Measurements from ENCODE around the gene TPD52L1. TPM values are rescaled to one million over a fixed set of nuclear protein-coding genes. Genes with fewer than 3 reads are reported as not detected.

Gene TPD52L1
- total and polyA plus RNA-seq, 7 donors: 8.1 to 98.9 (median 61.0) TPM

GRCh38 chr6:125301435-125302391 is 148.1 kb downstream of the TPD52L1 start, which contains the start of gene HDDC2:
Gene HDDC2 (minus strand): TSS chr6:125301967. CDS start chr6:125301932, 35 bp downstream.
- Histone ChIP-seq H3K36me3 (peaks cover 0 to 32% (median 1%) of the 10 kb centered on the region in 4 donors), H3K4me3 (peak within 1 kb of the TSS; percentile 44 to 87 (median 70)), H3K27ac (peak within 1 kb of the TSS; percentile 91 to 94 (median 93)), H3K4me1 (peaks cover 0 to 17% (median 16%) of the 10 kb centered on the region in 4 donors), H3K9me3 (no peaks in the 10 kb centered on the region), H3K27me3 (no peaks in the 10 kb centered on the region)
- DNase-seq: peak; percentile 84
- intact Hi-C loops (cut with DNase I): loop anchor here (1.0 to 10.0 kb wide), 3 partner anchors 148 to 427 kb away; partner anchors contain the start of genes RNF217 and TPD52L1
- TF ChIP-seq POLR2A (IDR thresholded peaks at IDR 0.05): no peak
- peak; percentile 18 to 78 (median 46) for TF ChIP-seq POLR2AphosphoS5 (IDR thresholded peaks at IDR 0.05)
- 5% methylated on average over 67 of the region's 67 CpGs for WGBS, 2 donors

DNA sequence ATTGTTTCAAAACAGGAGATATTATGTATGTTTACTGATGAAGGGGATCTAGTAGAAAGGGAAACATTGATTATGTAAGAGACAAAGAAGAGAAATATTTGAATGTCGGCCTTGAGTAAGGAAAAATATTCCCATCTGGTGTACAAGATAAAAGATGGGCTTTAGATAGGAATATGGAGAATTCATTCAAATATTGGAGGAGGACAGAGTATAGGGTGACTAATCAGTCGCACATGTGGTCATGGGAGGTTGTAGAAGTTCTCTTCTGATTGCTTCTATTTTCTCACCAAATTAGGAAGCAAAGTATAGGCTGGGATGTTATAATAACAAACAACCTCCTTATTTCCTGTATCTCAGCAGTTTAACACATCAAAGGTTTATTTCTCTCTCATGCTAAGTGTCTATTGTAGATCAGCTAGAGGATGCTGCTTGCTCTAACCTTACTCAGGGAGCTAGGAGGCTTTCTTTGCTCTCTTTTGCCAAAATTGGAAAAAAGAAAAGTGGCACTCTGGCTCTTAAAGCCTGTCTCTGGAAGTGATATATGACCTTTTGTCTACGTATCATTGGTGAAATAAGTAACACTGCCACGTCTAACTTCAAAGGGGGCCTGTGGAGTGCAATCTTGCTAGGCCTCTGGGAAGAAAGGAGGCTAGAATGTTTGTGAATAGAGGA is 149.4 kb downstream of the TPD52L1 start:
- intact Hi-C loops (cut with DNase I): loop anchor here (10.0 kb wide), 2 partner anchors 338 to 428 kb away; partner anchors contain the start of gene RNF217
- Histone ChIP-seq H3K4me1 (peaks cover 0 to 17% (median 16%) of the 10 kb centered on the region in 4 donors), H3K36me3 (peaks cover 0 to 20% (median 0%) of the 10 kb centered on the region in 4 donors), H3K4me3 (no peak overlapping the region), H3K27me3 (no peaks in the 10 kb centered on the region), H3K27ac (no peak overlapping the region), H3K9me3 (no peaks in the 10 kb centered on the region)
- no peak for DNase-seq
- TF ChIP-seq, protein P1, sequence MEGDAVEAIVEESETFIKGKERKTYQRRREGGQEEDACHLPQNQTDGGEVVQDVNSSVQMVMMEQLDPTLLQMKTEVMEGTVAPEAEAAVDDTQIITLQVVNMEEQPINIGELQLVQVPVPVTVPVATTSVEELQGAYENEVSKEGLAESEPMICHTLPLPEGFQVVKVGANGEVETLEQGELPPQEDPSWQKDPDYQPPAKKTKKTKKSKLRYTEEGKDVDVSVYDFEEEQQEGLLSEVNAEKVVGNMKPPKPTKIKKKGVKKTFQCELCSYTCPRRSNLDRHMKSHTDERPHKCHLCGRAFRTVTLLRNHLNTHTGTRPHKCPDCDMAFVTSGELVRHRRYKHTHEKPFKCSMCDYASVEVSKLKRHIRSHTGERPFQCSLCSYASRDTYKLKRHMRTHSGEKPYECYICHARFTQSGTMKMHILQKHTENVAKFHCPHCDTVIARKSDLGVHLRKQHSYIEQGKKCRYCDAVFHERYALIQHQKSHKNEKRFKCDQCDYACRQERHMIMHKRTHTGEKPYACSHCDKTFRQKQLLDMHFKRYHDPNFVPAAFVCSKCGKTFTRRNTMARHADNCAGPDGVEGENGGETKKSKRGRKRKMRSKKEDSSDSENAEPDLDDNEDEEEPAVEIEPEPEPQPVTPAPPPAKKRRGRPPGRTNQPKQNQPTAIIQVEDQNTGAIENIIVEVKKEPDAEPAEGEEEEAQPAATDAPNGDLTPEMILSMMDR (IDR thresholded peaks at IDR 0.05): no peak
- TF ChIP-seq POLR2A (IDR thresholded peaks at IDR 0.05) (no peak), EP300 (IDR thresholded peaks at IDR 0.05) (no peak), POLR2AphosphoS5 (IDR thresholded peaks at IDR 0.05) (no peak)
- WGBS, 2 donors: 77 to 90% methylated on average over 4 of the region's 4 CpGs

DNA sequence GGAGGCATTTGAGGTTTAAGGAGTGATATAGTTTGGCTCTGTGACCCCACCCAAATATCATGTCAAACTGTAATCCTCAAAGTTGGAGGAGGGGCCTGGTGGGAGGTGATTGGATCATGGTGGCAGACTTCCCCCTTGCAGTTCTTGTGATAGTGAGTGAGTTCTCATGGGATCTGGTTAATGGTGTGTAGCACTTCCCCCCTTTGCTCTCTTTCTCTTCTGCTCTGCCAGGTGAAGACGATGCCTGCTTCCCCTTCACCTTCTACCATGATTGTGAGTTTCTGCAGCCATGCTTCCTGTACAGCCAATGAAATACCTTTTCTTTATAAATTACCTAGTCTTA is 149.9 kb downstream of the TPD52L1 start:
- WGBS, 2 donors: 50 to 93% methylated on average over 1 of the region's 1 CpG
- H3K27ac ChIP-seq: no peak overlapping the region
- intact Hi-C loops (cut with DNase I): loop anchor here (10.0 kb wide), 2 partner anchors 339 to 429 kb away; partner anchors contain the start of gene RNF217

GRCh38 chr6:125304970-125305660 is 151.5 kb downstream of the TPD52L1 start:
- TF ChIP-seq, protein P1 (IDR thresholded peaks at IDR 0.05): no peak
- TF ChIP-seq EP300 (IDR thresholded peaks at IDR 0.05) (no peak), POLR2AphosphoS5 (IDR thresholded peaks at IDR 0.05) (no peak), POLR2A (IDR thresholded peaks at IDR 0.05) (no peak)
- no peak for DNase-seq
- H3K36me3 ChIP-seq: no peaks in the 10 kb centered on the region
- intact Hi-C loops (cut with DNase I): loop anchor here (10.0 kb wide), 2 partner anchors 340 to 430 kb away; partner anchors contain the start of gene RNF217
- H3K4me3 ChIP-seq: no peak overlapping the region
- peaks cover 0 to 9% (median 9%) of the 10 kb centered on the region in 4 donors for H3K4me1 ChIP-seq
- H3K9me3 ChIP-seq: no peaks in the 10 kb centered on the region
- H3K27ac ChIP-seq: no peak overlapping the region
- H3K27me3 ChIP-seq: no peaks in the 10 kb centered on the region
- WGBS, 2 donors: 94 to 95% methylated on average over 3 of the region's 3 CpGs

More for the DNA sequence above, 149.9 kb downstream of the TPD52L1 start:
- no peak overlapping the region for H3K4me3 ChIP-seq
- peaks cover 0 to 15% (median 0%) of the 10 kb centered on the region in 4 donors for H3K36me3 ChIP-seq
- peaks cover 0 to 17% (median 16%) of the 10 kb centered on the region in 4 donors for H3K4me1 ChIP-seq
- DNase-seq: no peak
- H3K27me3 ChIP-seq: no peaks in the 10 kb centered on the region
- no peak for TF ChIP-seq POLR2AphosphoS5 (IDR thresholded peaks at IDR 0.05)
- H3K9me3 ChIP-seq: no peaks in the 10 kb centered on the region

GRCh38 chr6:125306756-125307149 is 153.2 kb downstream of the TPD52L1 start:
- intact Hi-C loops (cut with DNase I): loop anchor here (10.0 kb wide), 2 partner anchors 342 to 432 kb away; partner anchors contain the start of gene RNF217
- WGBS, 2 donors: 84 to 89% methylated on average over 3 of the region's 3 CpGs
- no peaks in the 10 kb centered on the region for H3K4me1 ChIP-seq
- TF ChIP-seq, protein P1 (IDR thresholded peaks at IDR 0.05): no peak
- no peak for TF ChIP-seq POLR2A (IDR thresholded peaks at IDR 0.05)
- no peak for TF ChIP-seq EP300 (IDR thresholded peaks at IDR 0.05)
- TF ChIP-seq POLR2AphosphoS5 (IDR thresholded peaks at IDR 0.05): no peak
- H3K27ac ChIP-seq: no peak overlapping the region
- no peak for DNase-seq
- no peaks in the 10 kb centered on the region for H3K9me3 ChIP-seq
- H3K4me3 ChIP-seq: no peak overlapping the region
- H3K27me3 ChIP-seq: no peaks in the 10 kb centered on the region
- no peaks in the 10 kb centered on the region for H3K36me3 ChIP-seq
